OCI-LY3 (cell line): ENCODE results near the gene DDX39A.

Source experiments
- CTCF ChIP-seq: fragments of 200-600, 300-600 bp; sonication (generic); IDR thresholded peaks from 2 replicates; pipeline ENCODE4 v1.5.1; 2014; ENCODE audit warnings: antibody characterized with exemption, low read length, low read depth
- EZH2phosphoT487 ChIP-seq: fragments of 200-600 bp; shearing (Covaris generic); IDR thresholded peaks from 2 replicates; pipeline ENCODE4 v1.6.1; 2018; ENCODE audit warnings: antibody characterized with exemption, mixed run types, low read depth

- TF ChIP-seq CTCF (no peak), EZH2phosphoT487 (no peak)
These were observed 14.8 kb downstream of the DDX39A start for GRCh38 chr19:14404312-14404711.
